ENCODE results near the gene KSR1. TPM values are rescaled to one million over a fixed set of nuclear protein-coding genes. Genes with fewer than 3 reads are reported as not detected.

Gene KSR1
- total and polyA plus RNA-seq, 2 of the 4 experiments (the other 2 are of a cell fraction) = 12.5 to 21.9 TPM

DNA sequence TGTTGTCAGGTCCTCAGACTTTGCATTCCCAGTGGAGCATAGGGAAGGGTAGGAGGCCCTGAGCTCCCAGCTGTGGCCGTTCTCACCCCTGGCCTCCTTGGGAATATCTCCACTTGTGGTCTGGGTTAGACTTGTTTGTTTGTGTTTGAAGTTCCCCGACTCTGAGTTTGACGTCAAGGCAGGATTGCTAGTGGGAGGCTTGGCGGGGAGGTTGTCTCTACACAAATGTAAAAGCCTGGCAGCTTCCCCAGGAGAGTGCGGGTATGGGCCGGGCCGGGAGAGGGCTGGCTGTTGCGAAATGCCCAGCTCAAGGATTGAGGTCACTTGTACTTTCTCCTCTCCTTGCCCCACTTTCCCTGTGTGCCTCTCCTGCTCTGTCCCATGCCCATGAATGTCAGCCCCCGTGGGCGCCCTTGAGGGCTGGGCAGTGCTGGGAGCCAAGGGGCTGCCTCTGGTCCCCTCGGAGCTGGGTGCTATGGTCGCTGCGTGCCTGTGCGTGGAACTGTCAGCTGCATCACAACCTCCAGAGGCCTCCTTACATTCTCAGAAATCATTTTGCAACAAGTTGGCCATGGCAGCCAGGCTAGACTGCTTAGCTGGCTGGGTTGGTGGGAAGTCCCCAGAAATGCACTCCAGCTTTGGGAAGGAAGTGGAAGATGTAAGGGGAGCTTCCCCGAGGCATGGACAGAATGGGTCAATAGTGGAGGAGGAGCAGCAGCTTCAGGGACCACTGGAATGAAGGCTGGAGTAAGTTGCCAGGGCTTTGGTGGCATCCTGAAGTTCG, 84.3 kb downstream of the KSR1 start:
- Histone ChIP-seq H2BK15ac (ENCODE audit: low read depth, low read length) (peak overlapping the region; percentile 92), H2AK9ac (replicated peaks; ENCODE audit: low read depth, low read length, poor library complexity) (peak overlapping the region; percentile 70), H4K20me1 (ENCODE audit: insufficient read depth, low read length) (peaks cover 40% of the 10 kb centered on the region), H3K27ac (ENCODE audit: insufficient read depth, low read length) (peak overlapping the region; percentile 90), H2BK20ac (ENCODE audit: low read depth, low read length) (peak overlapping the region; percentile 80), H3K9me1 (ENCODE audit: insufficient read depth, low read length) (peaks cover 52% of the 10 kb centered on the region), H2BK5ac (ENCODE audit: low read depth, low read length, poor library complexity, severe bottlenecking) (peak overlapping the region; percentile 91), H3K4me1 (ENCODE audit: control insufficient read depth, insufficient read depth, low read length) (peaks cover 54% of the 10 kb centered on the region), H3K4ac (ENCODE audit: low read depth, low read length) (peak overlapping the region; percentile 88), H3K9ac (ENCODE audit: low read depth, low read length) (peak overlapping the region; percentile 41), H3K56ac (ENCODE audit: extremely low read depth, insufficient read depth, low read length) (peak overlapping the region; percentile 69; the same call in 1 of the 2 replicates), H2AFZ (replicated peaks; ENCODE audit: low read length, poor library complexity) (peak overlapping the region; percentile 32), H4K8ac (ENCODE audit: low read depth in 2 of 2, low read length in 2 of 2) (peak overlapping the region; percentile 28 to 73), H3K14ac (replicated peaks; ENCODE audit: low read depth, low read length) (peak overlapping the region; percentile 68), H3K4me2 (ENCODE audit: low read depth, low read length) (peak overlapping the region; percentile 59), H3K36me3 (ENCODE audit: control insufficient read depth, insufficient read depth, low read length) (peaks cover 6% of the 10 kb centered on the region; the same call in 1 of the 2 replicates), H3K23ac (ENCODE audit: low read depth, low read length) (peak overlapping the region; percentile 65), H2BK120ac (ENCODE audit: low read depth, low read length) (peak overlapping the region; percentile 93), H3K18ac (ENCODE audit: low read depth, low read length) (peak overlapping the region; percentile 62), H3K27me3 (ENCODE audit: control insufficient read depth, insufficient read depth, low read length) (no peaks in the 10 kb centered on the region), H3K9me3 (ENCODE audit: control insufficient read depth, insufficient read depth, low read length) (no peaks in the 10 kb centered on the region), H2AK5ac (ENCODE audit: low read depth, low read length) (peak overlapping the region; percentile 98), H3K4me3 (ENCODE audit: insufficient read depth, low read depth, low read length) (no peak overlapping the region), H4K5ac (ENCODE audit: low read depth, low read length) (peak overlapping the region; percentile 58), H3K79me1 (ENCODE audit: low read depth in 1 of 2, low read length in 2 of 2) (peaks cover 56 to 89% of the 10 kb centered on the region in 2 experiments), H4K91ac (ENCODE audit: insufficient read depth, low read depth, low read length) (peak overlapping the region; percentile 90)
- POLR2A ChIA-PET (ENCODE audit: unreplicated experiment) = no interaction called here
- in situ Hi-C loops (cut with MboI; ENCODE audit: low sequenced_read_pairs) (loop anchor here (25.0 kb wide), 1 partner anchor 797 kb away; the partner anchor contains the start of genes IFT20 and TNFAIP1), dilution Hi-C loops (cut with HindIII; ENCODE audit: low sequenced_read_pairs, unreplicated experiment) (no loop called here), intact Hi-C loops (cut with micrococcal nuclease) (loop anchor here (5.0 kb wide), 2 partner anchors 38 to 188 kb away; no protein-coding TSS in a partner anchor)
- no TSS peak for BruUV-seq (replicated peaks)
- 17% methylated on average over 1 of the region's 16 CpGs; no CpG with 5 or more reads in 1 of the 2 experiments for WGBS, 2 experiments (ENCODE audit: extremely low coverage in 2 of 2, insufficient read length in 1 of 2)
- peak; percentile 87 for ATAC-seq (ENCODE audit: low read depth)
- DNase-seq = peak; percentile 100
- CTCF ChIA-PET = interaction anchor here (1.0 kb wide), 1 partner anchor 27 kb away, joined by 3 read pairs; no protein-coding TSS in a partner anchor
- TF ChIP-seq BHLHE40 (IDR thresholded peaks at IDR 0.05; ENCODE audit: low read depth, low read length) = peak; percentile 56; the same call in 1 of the 2 replicates
- TF ChIP-seq RFX5 (IDR thresholded peaks at IDR 0.05; ENCODE audit: low read depth, low read length) = no peak
- peak; percentile 17 for TF ChIP-seq RAD21 (IDR thresholded peaks at IDR 0.05; ENCODE audit: low read length)
- peak; percentile 27; the same call in 1 of the 2 replicates for TF ChIP-seq NFE2L2 (IDR thresholded peaks at IDR 0.05; ENCODE audit: low read depth, low read length)
- TF ChIP-seq MAZ (IDR thresholded peaks at IDR 0.05; ENCODE audit: borderline replicate concordance, low read depth, low read length) = peak; percentile 80; the same call in 1 of the 2 replicates
- TF ChIP-seq, protein P1, sequence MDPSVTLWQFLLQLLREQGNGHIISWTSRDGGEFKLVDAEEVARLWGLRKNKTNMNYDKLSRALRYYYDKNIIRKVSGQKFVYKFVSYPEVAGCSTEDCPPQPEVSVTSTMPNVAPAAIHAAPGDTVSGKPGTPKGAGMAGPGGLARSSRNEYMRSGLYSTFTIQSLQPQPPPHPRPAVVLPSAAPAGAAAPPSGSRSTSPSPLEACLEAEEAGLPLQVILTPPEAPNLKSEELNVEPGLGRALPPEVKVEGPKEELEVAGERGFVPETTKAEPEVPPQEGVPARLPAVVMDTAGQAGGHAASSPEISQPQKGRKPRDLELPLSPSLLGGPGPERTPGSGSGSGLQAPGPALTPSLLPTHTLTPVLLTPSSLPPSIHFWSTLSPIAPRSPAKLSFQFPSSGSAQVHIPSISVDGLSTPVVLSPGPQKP (IDR thresholded peaks at IDR 0.05; ENCODE audit: borderline replicate concordance, low read depth, low read length) = no peak
- TF ChIP-seq CHD1 (IDR thresholded peaks at IDR 0.05; ENCODE audit: low read depth, low read length) = no peak; the same call in 1 of the 2 replicates
- peak; percentile 28; the same call in 1 of the 2 replicates for TF ChIP-seq POLR2A (IDR thresholded peaks at IDR 0.05; ENCODE audit: low read depth, low read length)
- peak; percentile 99 for TF ChIP-seq CEBPB (IDR thresholded peaks at IDR 0.05; ENCODE audit: low read depth, low read length)
- no peak for TF ChIP-seq MAFK (IDR thresholded peaks at IDR 0.05; ENCODE audit: low read depth, low read length)
- TF ChIP-seq MXI1 (IDR thresholded peaks at IDR 0.05; ENCODE audit: borderline replicate concordance, low read depth, low read length) = no peak
- peak; percentile 76 for TF ChIP-seq RCOR1 (IDR thresholded peaks at IDR 0.05; ENCODE audit: insufficient replicate concordance, low read length)
- no peak; the same call in 1 of the 2 replicates for TF ChIP-seq SMC3 (IDR thresholded peaks at IDR 0.05; ENCODE audit: low read depth, low read length)
- TF ChIP-seq FOS (IDR thresholded peaks at IDR 0.05; ENCODE audit: low read depth, low read length) = peak; percentile 61; the same call in 1 of the 2 replicates
- no peak for TF ChIP-seq USF2 (IDR thresholded peaks at IDR 0.05; ENCODE audit: low read depth, low read length)
